Measurements from ENCODE around the gene NAT9.
A peak's percentile ranks its signal among the peaks of the same experiment; 100 is the strongest.

NAT9 gene

GRCh38 chr17:74797824-74798223 is 21.7 kb upstream of the NAT9 start:
- Mint-ChIP-seq H3K9me3 (no peaks in the 10 kb centered on the region), H3K4me1 (peaks cover 2% of the 10 kb centered on the region), H3K4me3 (no peak overlapping the region), H3K27ac (no peak overlapping the region), H3K27me3 (no peaks in the 10 kb centered on the region), H3K36me3 (peaks cover 34% of the 10 kb centered on the region)
- no peak for DNase-seq (ENCODE audit: low spot score in 2 of 2)
- ATAC-seq (ENCODE audit: low read depth): no peak

GRCh38 chr17:74796866-74797265 is 20.7 kb upstream of the NAT9 start:
- Mint-ChIP-seq H3K36me3 (peaks cover 33% of the 10 kb centered on the region), H3K9me3 (no peaks in the 10 kb centered on the region), H3K27ac (no peak overlapping the region), H3K27me3 (no peaks in the 10 kb centered on the region), H3K4me3 (no peak overlapping the region), H3K4me1 (peaks cover 2% of the 10 kb centered on the region)
- no peak for DNase-seq (ENCODE audit: low spot score in 2 of 2)
- no peak for ATAC-seq (ENCODE audit: low read depth)

GRCh38 chr17:74796211-74796610 is 20.1 kb upstream of the NAT9 start:
- no peak overlapping the region for H3K4me3 Mint-ChIP-seq
- peaks cover 5% of the 10 kb centered on the region for H3K4me1 Mint-ChIP-seq
- ATAC-seq (ENCODE audit: low read depth) (no peak), DNase-seq (ENCODE audit: low spot score in 2 of 2) (no peak)
- H3K27ac Mint-ChIP-seq: no peak overlapping the region
- H3K36me3 Mint-ChIP-seq: peaks cover 35% of the 10 kb centered on the region
- H3K9me3 Mint-ChIP-seq: no peaks in the 10 kb centered on the region
- H3K27me3 Mint-ChIP-seq: no peaks in the 10 kb centered on the region

- H3K27ac Mint-ChIP-seq: no peak overlapping the region
- no peaks in the 10 kb centered on the region for H3K27me3 Mint-ChIP-seq
- peaks cover 9% of the 10 kb centered on the region for H3K4me1 Mint-ChIP-seq
- no peaks in the 10 kb centered on the region for H3K9me3 Mint-ChIP-seq
- peaks cover 32% of the 10 kb centered on the region for H3K36me3 Mint-ChIP-seq
- no peak overlapping the region for H3K4me3 Mint-ChIP-seq
- no peak for DNase-seq (ENCODE audit: low spot score in 2 of 2)
- no peak for ATAC-seq (ENCODE audit: low read depth)
Measured at GRCh38 chr17:74795327-74796020, 19.3 kb upstream of the NAT9 start.

- no peak overlapping the region for H3K27ac Mint-ChIP-seq
- H3K9me3 Mint-ChIP-seq: no peaks in the 10 kb centered on the region
- H3K4me3 Mint-ChIP-seq: no peak overlapping the region
- H3K27me3 Mint-ChIP-seq: no peaks in the 10 kb centered on the region
- peaks cover 12% of the 10 kb centered on the region for H3K4me1 Mint-ChIP-seq
- no peak for DNase-seq (ENCODE audit: low spot score in 2 of 2)
- ATAC-seq (ENCODE audit: low read depth): no peak
- H3K36me3 Mint-ChIP-seq: peaks cover 28% of the 10 kb centered on the region
Measured at GRCh38 chr17:74792586-74793105, 16.5 kb upstream of the NAT9 start.

- no peaks in the 10 kb centered on the region for H3K9me3 Mint-ChIP-seq
- no peaks in the 10 kb centered on the region for H3K27me3 Mint-ChIP-seq
- H3K4me1 Mint-ChIP-seq: peaks cover 18% of the 10 kb centered on the region
- no peak overlapping the region for H3K27ac Mint-ChIP-seq
- peaks cover 24% of the 10 kb centered on the region for H3K36me3 Mint-ChIP-seq
- no peak overlapping the region for H3K4me3 Mint-ChIP-seq
- ATAC-seq (ENCODE audit: low read depth) (no peak), DNase-seq (ENCODE audit: low spot score in 2 of 2) (no peak)
Measured at GRCh38 chr17:74790161-74791058, 14.3 kb upstream of the NAT9 start.

GRCh38 chr17:74786431-74787055 is 10.4 kb upstream of the NAT9 start:
- Mint-ChIP-seq H3K27me3 (no peaks in the 10 kb centered on the region), H3K4me3 (no peak overlapping the region), H3K36me3 (peaks cover 17% of the 10 kb centered on the region), H3K27ac (no peak overlapping the region), H3K4me1 (peaks cover 35% of the 10 kb centered on the region), H3K9me3 (no peaks in the 10 kb centered on the region)
- DNase-seq (ENCODE audit: low spot score in 2 of 2): no peak
- no peak for ATAC-seq (ENCODE audit: low read depth)

- H3K4me3 Mint-ChIP-seq: no peak overlapping the region
- no peaks in the 10 kb centered on the region for H3K27me3 Mint-ChIP-seq
- H3K9me3 Mint-ChIP-seq: no peaks in the 10 kb centered on the region
- peaks cover 15% of the 10 kb centered on the region for H3K36me3 Mint-ChIP-seq
- no peak for DNase-seq (ENCODE audit: low spot score in 2 of 2)
- no peak overlapping the region for H3K27ac Mint-ChIP-seq
- H3K4me1 Mint-ChIP-seq: peaks cover 33% of the 10 kb centered on the region
- no peak for ATAC-seq (ENCODE audit: low read depth)
Measured at GRCh38 chr17:74785981-74786360, 9.8 kb upstream of the NAT9 start.

- Mint-ChIP-seq H3K27ac (no peak overlapping the region), H3K4me1 (peaks cover 35% of the 10 kb centered on the region), H3K27me3 (no peaks in the 10 kb centered on the region), H3K36me3 (peaks cover 13% of the 10 kb centered on the region), H3K9me3 (no peaks in the 10 kb centered on the region), H3K4me3 (no peak overlapping the region)
- ATAC-seq (ENCODE audit: low read depth) (no peak), DNase-seq (ENCODE audit: low spot score in 2 of 2) (no peak)
Measured at GRCh38 chr17:74785096-74785980, 9.2 kb upstream of the NAT9 start.

GRCh38 chr17:74784125-74784810 is 8.1 kb upstream of the NAT9 start:
- Mint-ChIP-seq H3K4me3 (peak overlapping the region; percentile 59), H3K36me3 (peaks cover 10% of the 10 kb centered on the region), H3K4me1 (peaks cover 42% of the 10 kb centered on the region)

GRCh38 chr17:74782571-74782970 is 6.4 kb upstream of the NAT9 start:
- H3K27me3 Mint-ChIP-seq: no peaks in the 10 kb centered on the region
- no peak for DNase-seq (ENCODE audit: low spot score in 2 of 2)
- H3K9me3 Mint-ChIP-seq: no peaks in the 10 kb centered on the region
- H3K36me3 Mint-ChIP-seq: peaks cover 4% of the 10 kb centered on the region
- H3K4me1 Mint-ChIP-seq: peaks cover 46% of the 10 kb centered on the region
- H3K27ac Mint-ChIP-seq: no peak overlapping the region
- no peak for ATAC-seq (ENCODE audit: low read depth)
- H3K4me3 Mint-ChIP-seq: no peak overlapping the region

More at GRCh38 chr17:74784125-74784810, 8.1 kb upstream of the NAT9 start:
- Mint-ChIP-seq H3K27me3 (no peaks in the 10 kb centered on the region), H3K27ac (peak overlapping the region; percentile 5), H3K9me3 (no peaks in the 10 kb centered on the region)
- ATAC-seq (ENCODE audit: low read depth): no peak
- DNase-seq (ENCODE audit: low spot score in 2 of 2): no peak

GRCh38 chr17:74780443-74781238 is 4.5 kb upstream of the NAT9 start:
- H3K4me3 Mint-ChIP-seq: peak overlapping the region; percentile 24
- peak overlapping the region; percentile 95 for H3K27ac Mint-ChIP-seq
- H3K9me3 Mint-ChIP-seq: no peaks in the 10 kb centered on the region
- H3K36me3 Mint-ChIP-seq: peaks cover 6% of the 10 kb centered on the region
- H3K4me1 Mint-ChIP-seq: peaks cover 48% of the 10 kb centered on the region
- no peaks in the 10 kb centered on the region for H3K27me3 Mint-ChIP-seq
- DNase-seq (ENCODE audit: low spot score in 2 of 2): no peak
- ATAC-seq (ENCODE audit: low read depth): no peak

Measured in memory B cell (primary cell).